ENCODE results near the gene BACH2.

- no peak for TF ChIP-seq EZH2 (IDR thresholded peaks at IDR 0.05; ENCODE audit: borderline replicate concordance, insufficient read depth, low read length, poor library complexity, severe bottlenecking)
- TF ChIP-seq, protein P1, sequence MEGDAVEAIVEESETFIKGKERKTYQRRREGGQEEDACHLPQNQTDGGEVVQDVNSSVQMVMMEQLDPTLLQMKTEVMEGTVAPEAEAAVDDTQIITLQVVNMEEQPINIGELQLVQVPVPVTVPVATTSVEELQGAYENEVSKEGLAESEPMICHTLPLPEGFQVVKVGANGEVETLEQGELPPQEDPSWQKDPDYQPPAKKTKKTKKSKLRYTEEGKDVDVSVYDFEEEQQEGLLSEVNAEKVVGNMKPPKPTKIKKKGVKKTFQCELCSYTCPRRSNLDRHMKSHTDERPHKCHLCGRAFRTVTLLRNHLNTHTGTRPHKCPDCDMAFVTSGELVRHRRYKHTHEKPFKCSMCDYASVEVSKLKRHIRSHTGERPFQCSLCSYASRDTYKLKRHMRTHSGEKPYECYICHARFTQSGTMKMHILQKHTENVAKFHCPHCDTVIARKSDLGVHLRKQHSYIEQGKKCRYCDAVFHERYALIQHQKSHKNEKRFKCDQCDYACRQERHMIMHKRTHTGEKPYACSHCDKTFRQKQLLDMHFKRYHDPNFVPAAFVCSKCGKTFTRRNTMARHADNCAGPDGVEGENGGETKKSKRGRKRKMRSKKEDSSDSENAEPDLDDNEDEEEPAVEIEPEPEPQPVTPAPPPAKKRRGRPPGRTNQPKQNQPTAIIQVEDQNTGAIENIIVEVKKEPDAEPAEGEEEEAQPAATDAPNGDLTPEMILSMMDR (IDR thresholded peaks at IDR 0.05; ENCODE audit: poor library complexity, severe bottlenecking): no peak
- TF ChIP-seq EP300 (conservative IDR thresholded peaks at IDR 0.05; ENCODE audit: poor library complexity, severe bottlenecking): no peak
Measured at GRCh38 chr6:90250405-90250804, 46.2 kb downstream of the BACH2 start.
